Neural progenitor cell (in vitro differentiated cells): ENCODE results near the gene TMPRSS4.

Experiments used
- EZH2phosphoT487 ChIP-seq: fragments of 200-600 bp; sonication (generic); IDR thresholded peaks from 2 replicates; pipeline ENCODE4 v1.6.1; 2017; ENCODE audit warnings: antibody characterized with exemption
- TF ChIP-seq, protein P1 (sequence below): fragments of 200-600 bp; sonication (generic); IDR thresholded peaks from 2 replicates; pipeline ENCODE4 v1.5.1; 2017; ENCODE audit warnings: antibody characterized with exemption, mild to moderate bottlenecking

DNA sequence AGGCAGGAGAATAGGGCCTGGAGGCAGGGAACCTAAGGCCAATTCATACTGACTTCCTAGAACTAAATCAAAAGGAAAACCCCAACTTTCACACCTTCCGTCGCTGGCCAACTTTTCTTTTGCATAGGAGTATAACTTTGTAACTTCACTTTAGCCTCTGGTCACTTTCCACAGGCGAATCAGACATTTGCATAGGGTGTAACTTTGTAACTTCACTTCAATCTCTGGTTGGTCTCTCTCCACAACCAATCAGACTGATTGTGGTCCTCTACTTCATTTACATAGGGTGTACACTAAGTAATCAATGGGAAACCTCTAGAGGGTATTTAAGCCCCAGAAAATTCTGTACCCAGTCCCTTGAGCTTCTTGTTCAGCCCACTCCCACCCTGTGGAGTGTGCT lies 11.5 kb upstream of the TMPRSS4 start:
- TF ChIP-seq, protein P1, sequence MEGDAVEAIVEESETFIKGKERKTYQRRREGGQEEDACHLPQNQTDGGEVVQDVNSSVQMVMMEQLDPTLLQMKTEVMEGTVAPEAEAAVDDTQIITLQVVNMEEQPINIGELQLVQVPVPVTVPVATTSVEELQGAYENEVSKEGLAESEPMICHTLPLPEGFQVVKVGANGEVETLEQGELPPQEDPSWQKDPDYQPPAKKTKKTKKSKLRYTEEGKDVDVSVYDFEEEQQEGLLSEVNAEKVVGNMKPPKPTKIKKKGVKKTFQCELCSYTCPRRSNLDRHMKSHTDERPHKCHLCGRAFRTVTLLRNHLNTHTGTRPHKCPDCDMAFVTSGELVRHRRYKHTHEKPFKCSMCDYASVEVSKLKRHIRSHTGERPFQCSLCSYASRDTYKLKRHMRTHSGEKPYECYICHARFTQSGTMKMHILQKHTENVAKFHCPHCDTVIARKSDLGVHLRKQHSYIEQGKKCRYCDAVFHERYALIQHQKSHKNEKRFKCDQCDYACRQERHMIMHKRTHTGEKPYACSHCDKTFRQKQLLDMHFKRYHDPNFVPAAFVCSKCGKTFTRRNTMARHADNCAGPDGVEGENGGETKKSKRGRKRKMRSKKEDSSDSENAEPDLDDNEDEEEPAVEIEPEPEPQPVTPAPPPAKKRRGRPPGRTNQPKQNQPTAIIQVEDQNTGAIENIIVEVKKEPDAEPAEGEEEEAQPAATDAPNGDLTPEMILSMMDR = no peak
- no peak for TF ChIP-seq EZH2phosphoT487
